ENCODE data around the gene TMEM115.

- TF ChIP-seq CTCF (conservative IDR thresholded peaks at IDR 0.05; ENCODE audit: low read depth, low read length) (no peak), EZH2 (IDR thresholded peaks at IDR 0.05; ENCODE audit: borderline replicate concordance, low read depth, low read length, poor library complexity, severe bottlenecking) (no peak)
These were observed 45.0 kb downstream of the TMEM115 start for GRCh38 chr3:50314342-50314741.
